Endothelial cell of umbilical vein (primary cell): ENCODE data around the gene CDS2. TPM values are rescaled to one million over a fixed set of nuclear protein-coding genes. Genes with fewer than 3 reads are reported as not detected.
A peak's percentile ranks its signal among the peaks of the same experiment; 100 is the strongest.

ENCODE experiments used
- BruUV-seq: library from RNA; stranded (reverse); fragments of 400-500 nt; replicated peaks from 2 replicates; lab custom pipeline; 2021; lab: Mats Ljungman, UMichigan
- CTCF ChIA-PET: fragments of 300-600, 350-600 bp; sonication (Branson Sonifier 250); formaldehyde crosslinking; loops from one replicate; lab custom pipeline; 2021; ENCODE audit warnings: antibody characterized with exemption, inconsistent platforms; lab: Charles Lee
- POLR2A ChIA-PET: fragments of 300-600, 350-600 bp; sonication (Branson Sonifier 250); formaldehyde crosslinking; loops from one replicate; lab custom pipeline; 2021; ENCODE audit warnings: antibody characterized with exemption, inconsistent platforms; lab: Charles Lee
- DNase-seq: peaks from one replicate; pipeline ENCODE4 v3.0.0-alpha.2; 2011; ENCODE audit warnings: low read depth, low spot score
- FAIRE-seq: peaks from 2 replicates; lab custom pipeline; 2011; peaks lifted over from hg19 to GRCh38; lab: Jason Lieb, UNC
- H2AFZ ChIP-seq: 2 replicates; pipeline ENCODE4 v1.6.0; 2012; ENCODE audit warnings: low read depth, low read length, control low read depth, inconsistent platforms
- H3K27ac ChIP-seq: 2 replicates; pipeline ENCODE4 v1.5.1; 2011; ENCODE audit warnings: low read depth, mild to moderate bottlenecking, control low read depth, low read length, moderate library complexity; ENCODE audit not compliant: insufficient read depth
- H3K27me3 ChIP-seq, 2 experiments: 2 replicates each; pipeline versions ENCODE4 v1.6.0 to v1.6.1; 2011; ENCODE audit warnings: low read length in 2 of 2, mixed read lengths in 1 of 2; ENCODE audit not compliant: control insufficient read depth in 2 of 2, insufficient read depth in 2 of 2
- H3K36me3 ChIP-seq, 2 experiments: 2 replicates in 1 of 2; 3 replicates in 1 of 2; pipeline ENCODE4 v1.5.1; 2011; ENCODE audit warnings: low read length in 2 of 2, mild to moderate bottlenecking in 1 of 2, moderate library complexity in 1 of 2; ENCODE audit not compliant: control insufficient read depth in 2 of 2, insufficient read depth in 2 of 2; ENCODE audit errors: extremely low read depth in 1 of 2
- H3K4me1 ChIP-seq: 3 replicates; pipeline ENCODE4 v1.5.1; 2011; ENCODE audit warnings: mild to moderate bottlenecking, low read length; ENCODE audit not compliant: control insufficient read depth, insufficient read depth; ENCODE audit errors: extremely low read depth
- H3K4me2 ChIP-seq: 2 replicates; pipeline ENCODE4 v1.6.1; 2011; ENCODE audit warnings: low read length, control low read depth, mixed read lengths; ENCODE audit not compliant: insufficient read depth
- H3K4me3 ChIP-seq, 3 experiments: fragments of 200-600 bp in 1 of 3; sonication (generic), shearing (Covaris generic) in 1 of 3; replicated peaks in 1 of 3; 2 replicates each; pipeline ENCODE4 v1.5.1; 2011 to 2016; ENCODE audit warnings: control low read depth in 3 of 3, low read length in 3 of 3, mild to moderate bottlenecking in 2 of 3, inconsistent platforms in 1 of 3, low read depth in 1 of 3, moderate library complexity in 1 of 3; ENCODE audit not compliant: insufficient read depth in 1 of 3
- H3K79me2 ChIP-seq: 2 replicates; pipeline ENCODE4 v1.6.0; 2012; ENCODE audit warnings: low read length, inconsistent platforms; ENCODE audit not compliant: control insufficient read depth, insufficient read depth
- H3K9ac ChIP-seq: replicated peaks from 2 replicates; pipeline ENCODE3; 2011; ENCODE audit warnings: low read length, control low read depth; ENCODE audit not compliant: insufficient read depth; ENCODE audit errors: extremely low read depth
- H3K9me1 ChIP-seq: replicated peaks from 3 replicates; pipeline ENCODE4 v1.6.0; 2011; ENCODE audit warnings: mild to moderate bottlenecking, low read length; ENCODE audit not compliant: control insufficient read depth, insufficient read depth; ENCODE audit errors: extremely low read depth
- H3K9me3 ChIP-seq: replicated peaks from 2 replicates; pipeline ENCODE4 v1.5.1; 2012; ENCODE audit warnings: low read length, inconsistent platforms; ENCODE audit not compliant: control insufficient read depth, insufficient read depth
- H4K20me1 ChIP-seq: replicated peaks from 2 replicates; pipeline ENCODE3; 2011; ENCODE audit warnings: mild to moderate bottlenecking, low read length; ENCODE audit not compliant: control insufficient read depth, insufficient read depth; ENCODE audit errors: extremely low read depth
- CTCF ChIP-seq, 2 donors: IDR thresholded peaks; 1 replicate in 1 of 2; 2 replicates in 1 of 2; pipeline ENCODE4 v1.5.1; 2011; ENCODE audit warnings: low read length in 2 of 2, mild to moderate bottlenecking in 2 of 2, moderate library complexity in 2 of 2, control low read depth in 1 of 2, inconsistent platforms in 1 of 2, low read depth in 1 of 2; ENCODE audit not compliant: insufficient read depth in 1 of 2; ENCODE audit errors: extremely low read depth in 1 of 2
- GATA2 ChIP-seq: IDR thresholded peaks from 2 replicates; pipeline ENCODE4 v1.7.0; 2011; ENCODE audit warnings: low read depth, mild to moderate bottlenecking, moderate library complexity, mixed read lengths, low read length; ENCODE audit not compliant: insufficient read length, insufficient read depth
- POLR2A ChIP-seq: IDR thresholded peaks from 2 replicates; pipeline ENCODE4 v1.6.1; 2012; ENCODE audit warnings: low read depth, mild to moderate bottlenecking, control low read depth, low read length
- dilution Hi-C: fragments of 300-500 bp; cut with MboI; formaldehyde crosslinking; loops from one replicate; pipeline ENCODE4 v1.15.0; 2019; ENCODE audit warnings: low sequenced_read_pairs; ENCODE audit not compliant: extremely low pct_ligation_motif_present
- intact Hi-C: fragments of 100-400 bp; cut with micrococcal nuclease; formaldehyde crosslinking; loops from one replicate; pipeline ENCODE4 v1.10.0; 2022
- polyA plus RNA-seq, 4 experiments: library from polyadenylated mRNA; depleted of rRNA in 3 of 4; stranded (reverse) in 3 of 4; unstranded in 1 of 4; fragments of >200 nt; gene quantifications; 2 replicates each; pipeline versions ENCODE4 v1.2.1 to v1.2.3, GENCODE V29; 2011 to 2012; ENCODE audit warnings: missing spikeins in 1 of 4
- total RNA-seq: library from RNA; stranded (reverse); gene quantifications from 2 replicates; pipeline ENCODE4 v1.2.3, GENCODE V29; 2021

CDS2 gene
- total and polyA plus RNA-seq, 2 donors (not counting 3 experiments of a cell fraction or from before 2014, with no cell fraction given), result 47.0 to 49.0 TPM

- Histone ChIP-seq H3K9me3 (no peaks in the 10 kb centered on the region), H3K36me3 (no peaks in the 10 kb centered on the region), H3K9ac (no peak overlapping the region), H3K27me3 (no peaks in the 10 kb centered on the region), H3K4me1 (no peaks in the 10 kb centered on the region), H3K9me1 (no peaks in the 10 kb centered on the region), H3K79me2 (no peaks in the 10 kb centered on the region), H3K27ac (no peak overlapping the region), H4K20me1 (no peaks in the 10 kb centered on the region), H2AFZ (no peak overlapping the region), H3K4me2 (no peak overlapping the region), H3K4me3 (no peak overlapping the region)
- TF ChIP-seq POLR2A, result no peak
- FAIRE-seq (no peak), DNase-seq (no peak)
- ChIA-PET CTCF (interaction anchor here (2.4 to 11.1 kb wide), 3 partner anchors 11 to 245 kb away, joined by 7 to 275 read pairs (median 228); no protein-coding TSS in a partner anchor), POLR2A (no interaction called here)
- dilution Hi-C loops, result no loop called here
- intact Hi-C loops, result no loop called here
- no TSS peak for BruUV-seq
These were observed 76.6 kb downstream of the CDS2 start for GRCh38 chr20:5203380-5203779.

GRCh38 chr20:5205348-5206210 is 78.8 kb downstream of the CDS2 start:
- Histone ChIP-seq H3K4me2 (no peak overlapping the region), H3K27ac (no peak overlapping the region), H2AFZ (no peak overlapping the region), H3K27me3 (no peaks in the 10 kb centered on the region), H3K9ac (no peak overlapping the region), H3K36me3 (no peaks in the 10 kb centered on the region), H4K20me1 (no peaks in the 10 kb centered on the region), H3K79me2 (no peaks in the 10 kb centered on the region), H3K9me3 (no peaks in the 10 kb centered on the region), H3K4me3 (no peak overlapping the region), H3K9me1 (no peaks in the 10 kb centered on the region), H3K4me1 (no peaks in the 10 kb centered on the region)
- dilution Hi-C loops (no loop called here), intact Hi-C loops (loop anchor here (1.0 kb wide), 3 partner anchors 18 to 243 kb away; no protein-coding TSS in a partner anchor)
- BruUV-seq, result no TSS peak
- ChIA-PET CTCF (interaction anchor here (0.6 to 11.1 kb wide), 20 partner anchors 10 to 323 kb away, joined by 3 to 275 read pairs (median 4); partner anchors contain the start of gene CDS2), POLR2A (interaction anchor here (0.6 kb wide), 1 partner anchor 242 kb away, joined by 5 read pairs; no protein-coding TSS in a partner anchor)
- DNase-seq, result peak; percentile 78
- peak; percentile 85 for FAIRE-seq
- TF ChIP-seq CTCF (IDR thresholded peaks at IDR 0.05; ENCODE audit: extremely low read depth in 1 of 2, insufficient read depth in 1 of 2, low read depth in 1 of 2, low read length in 2 of 2) (peak; percentile 93), GATA2 (no peak)
